Thyroid gland (tissue), 4 donors: ENCODE data around the gene BSG. TPM values are rescaled to one million over a fixed set of nuclear protein-coding genes. Genes with fewer than 3 reads are reported as not detected.

ENCODE experiments used
- DNase-seq, 2 donors: peaks; one replicate each; pipeline ENCODE4 v3.0.0-alpha.2; 2019
- H3K27ac ChIP-seq, 3 donors: fragments of 200-600 bp; sonication (generic); 1 replicate in 2 of 3; 2 replicates in 1 of 3; pipeline ENCODE4 v1.5.1; 2016 to 2019; ENCODE audit warnings: mild to moderate bottlenecking in 1 of 3, moderate library complexity in 1 of 3
- H3K27me3 ChIP-seq: fragments of 200-600 bp; sonication (generic); one replicate; pipeline ENCODE4 v1.5.1; 2019
- H3K36me3 ChIP-seq, 2 donors: fragments of 200-600 bp; sonication (generic); one replicate each; pipeline ENCODE4 v1.5.1; 2016 to 2019
- H3K4me1 ChIP-seq, 2 donors: fragments of 200-600 bp; sonication (generic); one replicate each; pipeline ENCODE4 v1.5.1; 2017 to 2019
- H3K4me3 ChIP-seq, 3 donors: fragments of 200-600 bp; sonication (generic); replicated peaks in 1 of 3; 1 replicate in 2 of 3; 2 replicates in 1 of 3; pipeline ENCODE4 v1.5.1; 2016; ENCODE audit warnings: mild to moderate bottlenecking in 1 of 3
- H3K9me3 ChIP-seq: fragments of 200-600 bp; sonication (generic); one replicate; pipeline ENCODE4 v1.5.1; 2017
- POLR2A ChIP-seq, 2 donors: fragments of 450-650 bp; IDR thresholded peaks; one replicate each; pipeline ENCODE4 v1.6.1; 2017; ENCODE audit warnings: antibody characterized with exemption in 2 of 2, mild to moderate bottlenecking in 2 of 2, moderate library complexity in 1 of 2
- WGBS, 2 donors: methylation state at CpG; one replicate each; pipeline ENCODE4 v1.1.5; 2017; 5-methylcytosine and 5-hydroxymethylcytosine counted together
- intact Hi-C: fragments of 100-400 bp; cut with DNase I; formaldehyde crosslinking; loops from one replicate; pipeline ENCODE4 v1.15.1; 2023
- total RNA-seq, 4 donors: library from RNA; depleted of rRNA; stranded (reverse); fragments of >200 nt; gene quantifications; one replicate each; pipeline ENCODE4 v1.2.3, GENCODE V29; 2016
- TF ChIP-seq, protein P1 (sequence below), 6 experiments: fragments of 200-600 bp in 3 of 6; fragments of 450-650 bp in 3 of 6; sonication (generic) in 3 of 6; IDR thresholded peaks; one replicate each; pipeline ENCODE4 v1.5.1; 2016 to 2019; ENCODE audit warnings: antibody characterized with exemption in 6 of 6, mild to moderate bottlenecking in 2 of 6, inconsistent platforms in 1 of 6, moderate library complexity in 1 of 6

BSG gene
- total RNA-seq, 4 donors from 2014 or later, result 349 to 702 (median 569) TPM

DNA sequence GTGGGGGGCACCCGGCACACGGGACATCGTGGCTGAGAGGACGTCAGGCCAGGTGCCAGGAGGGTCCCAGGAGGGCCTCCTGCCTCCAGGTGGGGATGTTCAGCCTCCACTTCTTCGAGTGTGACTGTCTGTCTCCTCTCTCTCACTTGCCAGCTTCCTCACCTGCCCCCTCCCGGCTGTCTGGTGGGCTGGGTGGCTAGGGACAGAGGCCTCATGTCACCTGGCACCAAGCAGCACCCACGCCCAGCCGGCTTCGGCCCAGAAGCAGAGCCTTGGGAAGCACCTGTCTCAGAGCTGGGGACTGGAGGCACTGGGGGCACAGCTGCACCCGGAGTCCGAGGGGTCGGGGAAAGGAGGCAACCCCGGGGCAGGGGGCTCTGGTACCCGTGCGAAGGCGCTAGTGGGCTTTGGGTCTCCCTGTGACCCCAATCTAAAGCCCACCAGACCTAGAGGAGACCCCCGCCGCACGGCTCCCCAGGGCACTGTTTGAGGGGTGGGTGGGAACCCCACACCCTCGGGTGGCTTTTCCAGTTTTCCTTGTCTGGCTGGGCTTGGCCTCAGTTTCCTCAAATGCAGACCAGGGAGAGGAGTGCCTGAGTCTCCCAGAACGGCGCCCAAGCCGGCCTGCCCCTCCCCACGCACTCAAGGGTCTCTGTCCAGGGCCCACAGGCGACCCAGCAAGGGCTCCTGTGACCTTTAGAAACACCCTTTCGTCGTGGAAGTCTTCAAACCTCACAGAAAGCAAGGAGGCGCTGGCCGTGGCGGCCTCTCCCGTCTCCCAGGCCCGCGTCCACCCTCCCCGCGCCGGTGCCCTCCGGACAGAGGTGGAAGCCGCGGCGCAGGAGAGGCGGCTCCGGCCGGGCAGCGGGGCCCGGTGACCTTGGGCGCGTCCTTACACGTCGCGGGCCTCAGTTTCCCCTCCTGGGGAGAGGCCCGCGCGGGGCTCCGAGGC is 16.6 kb downstream of the BSG start:
- TF ChIP-seq, protein P1, sequence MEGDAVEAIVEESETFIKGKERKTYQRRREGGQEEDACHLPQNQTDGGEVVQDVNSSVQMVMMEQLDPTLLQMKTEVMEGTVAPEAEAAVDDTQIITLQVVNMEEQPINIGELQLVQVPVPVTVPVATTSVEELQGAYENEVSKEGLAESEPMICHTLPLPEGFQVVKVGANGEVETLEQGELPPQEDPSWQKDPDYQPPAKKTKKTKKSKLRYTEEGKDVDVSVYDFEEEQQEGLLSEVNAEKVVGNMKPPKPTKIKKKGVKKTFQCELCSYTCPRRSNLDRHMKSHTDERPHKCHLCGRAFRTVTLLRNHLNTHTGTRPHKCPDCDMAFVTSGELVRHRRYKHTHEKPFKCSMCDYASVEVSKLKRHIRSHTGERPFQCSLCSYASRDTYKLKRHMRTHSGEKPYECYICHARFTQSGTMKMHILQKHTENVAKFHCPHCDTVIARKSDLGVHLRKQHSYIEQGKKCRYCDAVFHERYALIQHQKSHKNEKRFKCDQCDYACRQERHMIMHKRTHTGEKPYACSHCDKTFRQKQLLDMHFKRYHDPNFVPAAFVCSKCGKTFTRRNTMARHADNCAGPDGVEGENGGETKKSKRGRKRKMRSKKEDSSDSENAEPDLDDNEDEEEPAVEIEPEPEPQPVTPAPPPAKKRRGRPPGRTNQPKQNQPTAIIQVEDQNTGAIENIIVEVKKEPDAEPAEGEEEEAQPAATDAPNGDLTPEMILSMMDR (IDR thresholded peaks at IDR 0.05), result no peak
- no peak for TF ChIP-seq POLR2A (IDR thresholded peaks at IDR 0.05)
- Histone ChIP-seq H3K27ac (no peak overlapping the region), H3K4me3 (no peak overlapping the region), H3K9me3 (no peaks in the 10 kb centered on the region), H3K27me3 (peaks cover 20% of the 10 kb centered on the region), H3K4me1 (peaks cover 0 to 16% of the 10 kb centered on the region in 2 donors), H3K36me3 (no peaks in the 10 kb centered on the region)
- 44 to 45% methylated on average over 6 to 12 of the region's 54 CpGs for WGBS, 2 donors
- intact Hi-C loops, result no loop called here
- DNase-seq, result no peak

DNA sequence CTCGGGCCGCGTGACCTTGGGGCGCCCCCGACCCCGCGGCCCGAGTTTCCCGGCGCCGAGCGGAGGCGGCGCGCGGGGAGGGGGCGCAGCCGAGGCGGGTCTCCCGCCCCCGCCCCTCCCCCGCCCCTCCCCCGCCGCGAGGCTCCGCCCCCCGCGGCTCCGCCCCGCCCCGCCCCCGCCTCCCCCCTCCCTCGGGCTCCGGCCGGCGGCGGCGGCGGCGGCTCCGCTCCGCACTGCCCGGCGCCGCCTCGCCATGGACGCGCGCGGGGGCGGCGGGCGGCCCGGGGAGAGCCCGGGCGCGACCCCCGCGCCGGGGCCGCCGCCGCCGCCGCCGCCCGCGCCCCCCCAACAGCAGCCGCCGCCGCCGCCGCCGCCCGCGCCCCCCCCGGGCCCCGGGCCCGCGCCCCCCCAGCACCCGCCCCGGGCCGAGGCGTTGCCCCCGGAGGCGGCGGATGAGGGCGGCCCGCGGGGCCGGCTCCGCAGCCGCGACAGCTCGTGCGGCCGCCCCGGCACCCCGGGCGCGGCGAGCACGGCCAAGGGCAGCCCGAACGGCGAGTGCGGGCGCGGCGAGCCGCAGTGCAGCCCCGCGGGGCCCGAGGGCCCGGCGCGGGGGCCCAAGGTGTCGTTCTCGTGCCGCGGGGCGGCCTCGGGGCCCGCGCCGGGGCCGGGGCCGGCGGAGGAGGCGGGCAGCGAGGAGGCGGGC is 17.4 kb downstream of the BSG start, which contains the start of gene HCN2:
TSS of gene HCN2 (plus strand) at position 189 of the 703 bp plus-strand sequence. CDS start at position 254, 65 bp downstream.
- Histone ChIP-seq H3K4me1 (peaks cover 0 to 16% of the 10 kb centered on the region in 2 donors), H3K36me3 (no peaks in the 10 kb centered on the region), H3K27me3 (peaks cover 20% of the 10 kb centered on the region), H3K9me3 (no peaks in the 10 kb centered on the region), H3K27ac (no peak within 1 kb of the TSS), H3K4me3 (no peak within 1 kb of the TSS)
- no peak for DNase-seq
- intact Hi-C loops, result no loop called here
- WGBS, 2 donors, result no CpG with 5 or more reads among the region's 132 CpGs
- TF ChIP-seq, protein P1 (IDR thresholded peaks at IDR 0.05), result no peak
- no peak for TF ChIP-seq POLR2A (IDR thresholded peaks at IDR 0.05)

DNA sequence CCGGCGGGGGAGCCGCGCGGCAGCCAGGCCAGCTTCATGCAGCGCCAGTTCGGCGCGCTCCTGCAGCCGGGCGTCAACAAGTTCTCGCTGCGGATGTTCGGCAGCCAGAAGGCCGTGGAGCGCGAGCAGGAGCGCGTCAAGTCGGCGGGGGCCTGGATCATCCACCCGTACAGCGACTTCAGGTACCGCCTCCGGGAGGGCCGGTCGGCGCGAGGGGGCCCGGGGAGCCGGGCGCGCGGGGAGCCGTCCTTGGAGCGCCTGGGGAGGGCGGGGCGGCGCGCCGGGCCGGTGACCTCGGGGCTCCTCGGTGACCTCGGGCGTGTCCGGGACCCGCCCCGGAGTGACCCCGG is 18.0 kb downstream of the BSG start:
- Histone ChIP-seq H3K9me3 (no peaks in the 10 kb centered on the region), H3K4me3 (no peak overlapping the region), H3K36me3 (no peaks in the 10 kb centered on the region), H3K27me3 (peaks cover 20% of the 10 kb centered on the region), H3K27ac (no peak overlapping the region), H3K4me1 (peaks cover 0 to 16% of the 10 kb centered on the region in 2 donors)
- WGBS, 2 donors, result no CpG with 5 or more reads among the region's 50 CpGs
- TF ChIP-seq POLR2A (IDR thresholded peaks at IDR 0.05), result no peak
- TF ChIP-seq, protein P1 (IDR thresholded peaks at IDR 0.05), result no peak
- no peak for DNase-seq
- intact Hi-C loops, result no loop called here

DNA sequence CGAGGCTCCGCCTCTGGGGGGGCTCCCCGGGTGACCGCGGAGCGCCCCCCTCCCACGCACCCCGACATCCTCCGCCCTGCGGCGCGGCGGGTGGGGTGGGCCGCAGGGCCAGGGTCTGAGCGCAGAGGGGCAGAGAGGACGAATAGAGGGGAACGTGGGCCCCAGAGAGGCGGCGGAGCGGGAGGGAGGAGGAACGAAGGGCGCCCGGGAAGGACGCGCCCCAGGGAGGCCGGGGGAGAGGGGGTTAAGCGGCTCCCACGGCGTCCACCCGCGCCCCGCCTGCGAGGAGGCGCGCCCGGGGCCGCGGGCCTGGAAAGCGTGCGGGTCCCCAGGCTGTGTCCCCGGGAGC is 18.3 kb downstream of the BSG start:
- H3K27ac ChIP-seq, result no peak overlapping the region
- WGBS, 2 donors, result 28% methylated on average over 5 of the region's 41 CpGs; no CpG with 5 or more reads in 1 of the 2 donors
- no peak overlapping the region for H3K4me3 ChIP-seq
- no peaks in the 10 kb centered on the region for H3K36me3 ChIP-seq
- H3K4me1 ChIP-seq, result peaks cover 0 to 16% of the 10 kb centered on the region in 2 donors
- intact Hi-C loops, result no loop called here
- no peak for DNase-seq
- H3K27me3 ChIP-seq, result peaks cover 20% of the 10 kb centered on the region
- H3K9me3 ChIP-seq, result no peaks in the 10 kb centered on the region
- TF ChIP-seq, protein P1 (IDR thresholded peaks at IDR 0.05), result no peak
- no peak for TF ChIP-seq POLR2A (IDR thresholded peaks at IDR 0.05)
